ENCODE results near the gene GLP1R. TPM values are rescaled to one million over a fixed set of nuclear protein-coding genes. Genes with fewer than 3 reads are reported as not detected.

GLP1R gene
- total and polyA plus RNA-seq, 2 of the 4 experiments (the other 2 are of a cell fraction), result not detected

- CTCF ChIA-PET, result no interaction called here
Measured at GRCh38 chr6:39005774-39006173, 42.8 kb upstream of the GLP1R start.

More at GRCh38 chr6:39005774-39006173, 42.8 kb upstream of the GLP1R start:
- DNase-seq (no peak), ATAC-seq (ENCODE audit: low read depth) (no peak)
- no CpG with 5 or more reads among the region's 3 CpGs for WGBS, 2 experiments (ENCODE audit: extremely low coverage in 2 of 2, insufficient read length in 1 of 2)
- POLR2A ChIA-PET (ENCODE audit: unreplicated experiment), result no interaction called here
- no peak overlapping the region for H3K4me3 ChIP-seq (ENCODE audit: insufficient read depth, low read depth, low read length)
- no TSS peak for BruUV-seq (replicated peaks)
- H3K56ac ChIP-seq (ENCODE audit: extremely low read depth, insufficient read depth, low read length), result no peak overlapping the region
- no peak overlapping the region for H4K8ac ChIP-seq (ENCODE audit: low read depth in 2 of 2, low read length in 2 of 2)
- H2BK15ac ChIP-seq (ENCODE audit: low read depth, low read length), result no peak overlapping the region
- H2BK120ac ChIP-seq (ENCODE audit: low read depth, low read length), result no peak overlapping the region
- no peak for TF ChIP-seq POLR2A (IDR thresholded peaks at IDR 0.05; ENCODE audit: low read depth, low read length)
- TF ChIP-seq CHD1 (IDR thresholded peaks at IDR 0.05; ENCODE audit: low read depth, low read length), result no peak
- no peak for TF ChIP-seq RAD21 (IDR thresholded peaks at IDR 0.05; ENCODE audit: low read length)
- no peak for TF ChIP-seq MXI1 (IDR thresholded peaks at IDR 0.05; ENCODE audit: borderline replicate concordance, low read depth, low read length)
- no peak for TF ChIP-seq MAFK (IDR thresholded peaks at IDR 0.05; ENCODE audit: low read depth, low read length)
- no peak for TF ChIP-seq MAZ (IDR thresholded peaks at IDR 0.05; ENCODE audit: borderline replicate concordance, low read depth, low read length)
- TF ChIP-seq, protein P1, sequence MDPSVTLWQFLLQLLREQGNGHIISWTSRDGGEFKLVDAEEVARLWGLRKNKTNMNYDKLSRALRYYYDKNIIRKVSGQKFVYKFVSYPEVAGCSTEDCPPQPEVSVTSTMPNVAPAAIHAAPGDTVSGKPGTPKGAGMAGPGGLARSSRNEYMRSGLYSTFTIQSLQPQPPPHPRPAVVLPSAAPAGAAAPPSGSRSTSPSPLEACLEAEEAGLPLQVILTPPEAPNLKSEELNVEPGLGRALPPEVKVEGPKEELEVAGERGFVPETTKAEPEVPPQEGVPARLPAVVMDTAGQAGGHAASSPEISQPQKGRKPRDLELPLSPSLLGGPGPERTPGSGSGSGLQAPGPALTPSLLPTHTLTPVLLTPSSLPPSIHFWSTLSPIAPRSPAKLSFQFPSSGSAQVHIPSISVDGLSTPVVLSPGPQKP (IDR thresholded peaks at IDR 0.05; ENCODE audit: borderline replicate concordance, low read depth, low read length), result no peak
- TF ChIP-seq RCOR1 (IDR thresholded peaks at IDR 0.05; ENCODE audit: insufficient replicate concordance, low read length), result no peak
- no peak for TF ChIP-seq CEBPB (IDR thresholded peaks at IDR 0.05; ENCODE audit: low read depth, low read length)
- TF ChIP-seq, protein P2, sequence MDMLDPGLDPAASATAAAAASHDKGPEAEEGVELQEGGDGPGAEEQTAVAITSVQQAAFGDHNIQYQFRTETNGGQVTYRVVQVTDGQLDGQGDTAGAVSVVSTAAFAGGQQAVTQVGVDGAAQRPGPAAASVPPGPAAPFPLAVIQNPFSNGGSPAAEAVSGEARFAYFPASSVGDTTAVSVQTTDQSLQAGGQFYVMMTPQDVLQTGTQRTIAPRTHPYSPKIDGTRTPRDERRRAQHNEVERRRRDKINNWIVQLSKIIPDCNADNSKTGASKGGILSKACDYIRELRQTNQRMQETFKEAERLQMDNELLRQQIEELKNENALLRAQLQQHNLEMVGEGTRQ (IDR thresholded peaks at IDR 0.05; ENCODE audit: low read depth, low read length), result no peak
- TF ChIP-seq CTCF (conservative IDR thresholded peaks at IDR 0.05; ENCODE audit: low read depth, low read length), result no peak
- no peak for TF ChIP-seq FOS (IDR thresholded peaks at IDR 0.05; ENCODE audit: low read depth, low read length)
- no peak for TF ChIP-seq NFE2L2 (IDR thresholded peaks at IDR 0.05; ENCODE audit: low read depth, low read length)
- TF ChIP-seq BHLHE40 (IDR thresholded peaks at IDR 0.05; ENCODE audit: low read depth, low read length), result no peak
- no peak for TF ChIP-seq SMC3 (IDR thresholded peaks at IDR 0.05; ENCODE audit: low read depth, low read length)
- TF ChIP-seq RFX5 (IDR thresholded peaks at IDR 0.05; ENCODE audit: low read depth, low read length), result no peak
- intact Hi-C loops (cut with micrococcal nuclease) (no loop called here), in situ Hi-C loops (cut with MboI; ENCODE audit: low sequenced_read_pairs) (no loop called here), dilution Hi-C loops (cut with HindIII; ENCODE audit: low sequenced_read_pairs, unreplicated experiment) (no loop called here)
- H3K27ac ChIP-seq (ENCODE audit: insufficient read depth, low read length), result no peak overlapping the region
- no peak overlapping the region for H2AK5ac ChIP-seq (ENCODE audit: low read depth, low read length)
- H3K36me3 ChIP-seq (ENCODE audit: control insufficient read depth, insufficient read depth, low read length), result no peaks in the 10 kb centered on the region
- no peaks in the 10 kb centered on the region for H3K27me3 ChIP-seq (ENCODE audit: control insufficient read depth, insufficient read depth, low read length)
- H2AFZ ChIP-seq (replicated peaks; ENCODE audit: low read length, poor library complexity), result no peak overlapping the region
- H3K14ac ChIP-seq (replicated peaks; ENCODE audit: low read depth, low read length), result no peak overlapping the region
- H2BK20ac ChIP-seq (ENCODE audit: low read depth, low read length), result no peak overlapping the region
- H2AK9ac ChIP-seq (replicated peaks; ENCODE audit: low read depth, low read length, poor library complexity), result no peak overlapping the region
- H4K5ac ChIP-seq (ENCODE audit: low read depth, low read length), result no peak overlapping the region
- H3K9ac ChIP-seq (ENCODE audit: low read depth, low read length), result no peak overlapping the region
- H3K9me3 ChIP-seq (ENCODE audit: control insufficient read depth, insufficient read depth, low read length), result no peaks in the 10 kb centered on the region
- H3K23ac ChIP-seq (ENCODE audit: low read depth, low read length), result no peak overlapping the region
- no peaks in the 10 kb centered on the region for H3K79me1 ChIP-seq (ENCODE audit: low read depth in 1 of 2, low read length in 2 of 2)
- H3K4me2 ChIP-seq (ENCODE audit: low read depth, low read length), result no peak overlapping the region
- H3K18ac ChIP-seq (ENCODE audit: low read depth, low read length), result no peak overlapping the region
- H3K9me1 ChIP-seq (ENCODE audit: insufficient read depth, low read length), result no peaks in the 10 kb centered on the region
- no peaks in the 10 kb centered on the region for H3K4me1 ChIP-seq (ENCODE audit: control insufficient read depth, insufficient read depth, low read length)
- no peak overlapping the region for H2BK5ac ChIP-seq (ENCODE audit: low read depth, low read length, poor library complexity, severe bottlenecking)
- H3K4ac ChIP-seq (ENCODE audit: low read depth, low read length), result no peak overlapping the region
- no peak overlapping the region for H4K91ac ChIP-seq (ENCODE audit: insufficient read depth, low read depth, low read length)
- no peaks in the 10 kb centered on the region for H4K20me1 ChIP-seq (ENCODE audit: insufficient read depth, low read length)
